T-helper 2 cell treated with Interferon-gamma antibody and Interleukin-4, amounts not matched to agents 5 μg/mL and 100 μg/mL, for 36 hours (primary cell): ENCODE data around the gene ALDOC.

Source experiments
- DNase-seq: peaks from one replicate; pipeline ENCODE4 v3.0.0; 2021; ENCODE audit warnings: low spot score
- H3K27ac Mint-ChIP-seq: one replicate; pipeline ENCODE4 v1.8.0; 2021; ENCODE audit warnings: mild to moderate bottlenecking, mixed read lengths
- H3K27me3 Mint-ChIP-seq: one replicate; pipeline ENCODE4 v1.8.0; 2021; ENCODE audit warnings: low read depth, mixed read lengths
- H3K36me3 Mint-ChIP-seq: one replicate; pipeline ENCODE4 v1.8.0; 2021; ENCODE audit warnings: low read depth, mixed read lengths
- H3K4me1 Mint-ChIP-seq: one replicate; pipeline ENCODE4 v1.8.0; 2021; ENCODE audit warnings: low read depth, mixed read lengths
- H3K4me3 Mint-ChIP-seq: one replicate; pipeline ENCODE4 v1.8.0; 2022; ENCODE audit warnings: mild to moderate bottlenecking, moderate library complexity, mixed read lengths
- H3K9me3 Mint-ChIP-seq: one replicate; pipeline ENCODE4 v1.8.0; 2021; ENCODE audit warnings: mixed read lengths

The ALDOC gene

DNA sequence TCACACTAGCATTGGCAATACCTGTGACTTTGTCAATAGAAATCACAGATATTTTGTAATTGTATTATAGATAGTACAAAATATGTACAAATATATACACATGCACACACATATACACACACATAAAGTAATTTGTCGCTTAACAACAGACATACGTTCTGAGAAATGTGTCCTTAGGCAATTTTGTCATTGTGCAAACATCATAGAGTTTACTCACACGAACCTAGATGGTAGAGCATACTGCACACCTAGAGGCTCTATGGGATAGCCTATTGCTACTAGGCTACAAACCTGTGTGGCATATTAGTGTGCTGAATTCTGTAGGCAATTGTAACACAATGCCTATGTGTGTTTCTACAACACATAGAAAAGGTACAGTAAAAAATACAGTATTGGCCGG lies 35.3 kb downstream of the ALDOC start:
- no peak overlapping the region for H3K27ac Mint-ChIP-seq
- H3K4me1 Mint-ChIP-seq = no peaks in the 10 kb centered on the region
- no peaks in the 10 kb centered on the region for H3K9me3 Mint-ChIP-seq
- DNase-seq = no peak
- H3K36me3 Mint-ChIP-seq = no peaks in the 10 kb centered on the region
- H3K4me3 Mint-ChIP-seq = no peak overlapping the region
- H3K27me3 Mint-ChIP-seq = no peaks in the 10 kb centered on the region

DNA sequence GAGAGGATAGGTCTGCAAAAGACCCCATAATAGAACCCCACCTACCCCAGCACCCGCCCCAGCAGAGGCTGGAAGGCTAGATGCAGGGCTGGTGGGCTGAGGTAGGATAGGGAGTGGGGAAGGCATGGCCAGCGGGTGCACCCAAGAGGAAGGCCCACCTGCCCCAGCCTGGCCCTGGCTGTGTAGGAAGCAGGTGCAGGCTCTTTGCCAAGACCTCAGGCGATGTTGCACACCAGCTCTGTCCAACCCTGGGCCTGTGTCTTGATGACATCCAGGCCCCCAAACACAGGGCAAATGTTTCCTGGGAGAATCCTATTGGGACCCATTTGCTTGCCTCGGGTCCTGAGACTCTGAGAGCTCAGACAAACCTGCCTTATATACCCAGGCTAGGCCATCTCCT lies 36.5 kb downstream of the ALDOC start:
- no peak for DNase-seq
- no peaks in the 10 kb centered on the region for H3K36me3 Mint-ChIP-seq
- H3K27me3 Mint-ChIP-seq = no peaks in the 10 kb centered on the region
- H3K27ac Mint-ChIP-seq = no peak overlapping the region
- H3K9me3 Mint-ChIP-seq = no peaks in the 10 kb centered on the region
- no peaks in the 10 kb centered on the region for H3K4me1 Mint-ChIP-seq
- H3K4me3 Mint-ChIP-seq = no peak overlapping the region

DNA sequence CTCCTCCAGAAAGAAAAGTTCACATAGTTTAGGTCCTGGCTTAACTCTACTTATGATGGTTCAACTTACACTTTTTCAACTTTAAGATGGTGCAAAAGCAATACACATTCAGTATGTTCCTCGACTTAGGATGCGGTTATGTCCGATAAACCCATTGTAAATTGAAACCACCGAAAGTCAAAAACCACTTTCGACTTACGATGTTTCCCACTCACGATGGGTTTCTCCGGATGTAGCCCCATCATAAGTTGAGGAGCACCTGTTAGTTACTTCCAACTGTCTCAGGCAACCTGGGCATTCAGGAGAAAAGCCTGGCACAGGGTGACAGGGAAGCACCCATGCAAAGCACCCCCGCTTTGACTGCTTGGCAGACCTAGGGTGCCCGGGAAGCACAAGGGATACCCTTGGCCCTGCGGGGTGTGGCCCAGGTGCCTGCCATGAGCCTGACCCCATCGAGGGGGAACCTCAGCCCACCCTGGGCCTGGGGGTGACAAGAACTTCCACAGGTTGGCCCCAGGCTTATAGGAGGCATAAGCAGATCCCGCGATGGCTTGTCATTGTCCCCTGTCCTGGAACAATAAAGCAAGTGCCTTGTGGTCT lies 38.3 kb downstream of the ALDOC start:
- Mint-ChIP-seq H3K9me3 (no peaks in the 10 kb centered on the region), H3K27me3 (no peaks in the 10 kb centered on the region), H3K4me3 (no peak overlapping the region), H3K27ac (no peak overlapping the region), H3K36me3 (no peaks in the 10 kb centered on the region), H3K4me1 (no peaks in the 10 kb centered on the region)
- no peak for DNase-seq

DNA sequence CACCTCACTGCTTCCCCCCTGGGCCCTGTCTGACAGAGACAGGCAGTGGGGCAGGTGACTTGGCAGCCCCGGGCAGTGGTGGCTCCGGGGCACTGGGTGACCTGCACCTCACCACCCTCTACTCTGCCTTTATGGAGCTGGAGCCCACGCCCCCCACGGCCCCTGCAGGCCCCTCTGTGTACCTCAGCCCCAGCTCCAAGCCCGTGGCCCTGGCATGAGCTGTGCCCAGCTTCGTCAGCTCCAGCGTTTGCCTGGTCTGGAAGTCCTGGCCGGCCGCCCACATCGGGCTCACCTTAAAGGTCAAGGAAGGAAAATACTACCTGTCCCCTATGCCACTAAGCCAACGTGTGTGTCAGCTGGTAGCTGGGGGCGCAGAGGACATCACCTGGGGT lies 39.5 kb downstream of the ALDOC start:
- H3K4me1 Mint-ChIP-seq = no peaks in the 10 kb centered on the region
- no peaks in the 10 kb centered on the region for H3K27me3 Mint-ChIP-seq
- H3K9me3 Mint-ChIP-seq = no peaks in the 10 kb centered on the region
- DNase-seq = no peak
- no peaks in the 10 kb centered on the region for H3K36me3 Mint-ChIP-seq
- no peak overlapping the region for H3K4me3 Mint-ChIP-seq
- H3K27ac Mint-ChIP-seq = no peak overlapping the region

DNA sequence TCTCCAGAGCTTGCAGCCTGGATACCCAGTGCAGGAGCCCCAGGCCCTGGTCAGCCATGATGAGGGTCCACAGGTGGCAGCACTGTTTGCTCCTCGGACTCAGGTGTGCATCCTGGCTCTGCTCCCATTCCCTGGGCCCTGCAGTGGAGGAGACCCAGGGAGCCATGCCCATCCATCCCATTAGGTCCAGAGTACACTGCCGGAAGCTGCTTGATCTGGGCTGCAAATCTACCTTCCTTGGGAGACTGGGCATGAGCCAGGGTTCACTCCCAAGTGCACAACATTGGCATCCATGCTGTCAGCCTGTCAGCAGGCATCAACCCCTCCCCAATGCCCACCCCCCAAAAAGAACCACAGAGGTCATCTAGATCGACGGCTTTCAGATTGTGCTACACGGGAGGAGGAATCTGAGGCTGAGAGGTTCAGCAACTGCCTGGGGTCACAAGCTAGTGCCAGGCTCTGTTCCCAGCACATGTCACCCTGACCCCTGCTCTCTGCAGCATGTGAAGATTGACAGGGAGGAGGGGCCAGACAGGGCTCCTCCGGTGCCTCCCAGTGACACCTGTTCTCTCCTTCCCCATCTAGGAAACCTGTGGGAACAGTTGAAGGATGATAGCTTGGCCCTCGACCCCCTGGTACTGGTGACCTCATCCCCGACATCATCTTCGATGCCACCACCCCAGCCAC lies 40.0 kb downstream of the ALDOC start:
- no peaks in the 10 kb centered on the region for H3K27me3 Mint-ChIP-seq
- H3K4me3 Mint-ChIP-seq = no peak overlapping the region
- no peak for DNase-seq
- H3K27ac Mint-ChIP-seq = no peak overlapping the region
- no peaks in the 10 kb centered on the region for H3K36me3 Mint-ChIP-seq
- H3K9me3 Mint-ChIP-seq = no peaks in the 10 kb centered on the region
- no peaks in the 10 kb centered on the region for H3K4me1 Mint-ChIP-seq

DNA sequence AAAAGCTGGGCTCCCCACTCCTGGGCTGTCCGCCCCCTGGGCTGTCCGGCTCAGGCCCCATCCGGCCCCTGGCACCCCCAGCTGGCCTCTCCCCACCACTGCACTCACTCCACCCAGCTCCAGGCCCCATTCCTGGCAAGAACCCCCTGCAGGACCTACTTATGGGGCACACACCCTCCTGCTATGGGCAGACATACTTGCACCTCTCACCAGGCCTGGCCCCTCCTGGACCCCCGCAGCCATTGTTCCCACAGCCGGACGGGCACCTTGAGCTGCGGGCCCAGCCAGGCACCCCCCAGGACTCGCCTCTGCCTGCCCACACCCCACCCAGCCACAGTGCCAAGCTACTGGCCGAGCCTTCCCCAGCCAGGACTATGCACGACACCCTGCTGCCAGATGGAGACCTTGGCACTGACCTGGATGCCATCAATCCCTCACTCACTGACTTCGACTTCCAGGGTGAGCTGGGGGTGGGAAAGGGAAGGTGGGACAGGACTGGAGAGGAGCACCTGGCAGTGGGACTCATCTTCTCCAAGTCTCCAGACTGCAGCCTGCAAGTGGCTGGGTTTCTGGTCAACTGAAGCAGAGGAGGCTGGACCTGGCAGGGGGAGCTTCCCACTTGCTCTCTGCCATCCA lies 41.8 kb downstream of the ALDOC start:
- Mint-ChIP-seq H3K4me1 (no peaks in the 10 kb centered on the region), H3K36me3 (no peaks in the 10 kb centered on the region), H3K27ac (no peak overlapping the region), H3K9me3 (no peaks in the 10 kb centered on the region), H3K4me3 (no peak overlapping the region), H3K27me3 (no peaks in the 10 kb centered on the region)
- no peak for DNase-seq

DNA sequence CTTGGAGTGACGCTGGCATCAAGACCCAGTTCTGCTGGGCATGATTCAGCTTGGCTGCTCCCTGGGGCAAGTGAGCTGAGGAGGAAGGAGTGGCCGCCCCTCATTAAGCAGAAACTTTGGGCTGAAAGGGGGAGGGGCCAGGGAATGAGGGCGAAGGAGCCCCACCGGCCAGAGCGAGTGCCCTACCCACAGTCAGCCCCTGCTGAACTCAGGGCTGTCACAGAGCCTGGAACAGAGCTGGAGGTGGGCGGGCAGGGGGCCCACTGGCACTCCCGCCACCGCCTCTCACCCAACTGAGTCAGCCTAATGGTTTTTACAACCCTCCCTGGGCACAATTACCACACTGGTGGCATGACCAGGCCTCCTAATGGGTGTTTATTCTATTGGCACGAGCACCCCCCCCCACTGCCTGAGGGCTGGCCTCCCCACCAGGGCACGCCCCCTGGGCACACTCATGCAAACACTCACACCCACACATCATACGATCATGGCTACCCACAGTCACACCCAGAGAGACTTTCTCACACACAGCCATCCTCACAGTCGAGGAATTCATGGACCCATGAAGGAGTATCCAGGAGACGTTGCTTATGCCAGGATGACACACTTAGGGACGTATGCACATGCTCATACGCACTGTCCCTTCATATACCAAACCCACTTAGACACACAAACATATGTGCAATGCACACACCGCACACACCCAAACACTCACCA lies 43.4 kb downstream of the ALDOC start:
- H3K9me3 Mint-ChIP-seq = no peaks in the 10 kb centered on the region
- H3K4me3 Mint-ChIP-seq = no peak overlapping the region
- H3K27ac Mint-ChIP-seq = no peak overlapping the region
- no peak for DNase-seq
- no peaks in the 10 kb centered on the region for H3K36me3 Mint-ChIP-seq
- no peaks in the 10 kb centered on the region for H3K4me1 Mint-ChIP-seq
- H3K27me3 Mint-ChIP-seq = peaks cover 2% of the 10 kb centered on the region

DNA sequence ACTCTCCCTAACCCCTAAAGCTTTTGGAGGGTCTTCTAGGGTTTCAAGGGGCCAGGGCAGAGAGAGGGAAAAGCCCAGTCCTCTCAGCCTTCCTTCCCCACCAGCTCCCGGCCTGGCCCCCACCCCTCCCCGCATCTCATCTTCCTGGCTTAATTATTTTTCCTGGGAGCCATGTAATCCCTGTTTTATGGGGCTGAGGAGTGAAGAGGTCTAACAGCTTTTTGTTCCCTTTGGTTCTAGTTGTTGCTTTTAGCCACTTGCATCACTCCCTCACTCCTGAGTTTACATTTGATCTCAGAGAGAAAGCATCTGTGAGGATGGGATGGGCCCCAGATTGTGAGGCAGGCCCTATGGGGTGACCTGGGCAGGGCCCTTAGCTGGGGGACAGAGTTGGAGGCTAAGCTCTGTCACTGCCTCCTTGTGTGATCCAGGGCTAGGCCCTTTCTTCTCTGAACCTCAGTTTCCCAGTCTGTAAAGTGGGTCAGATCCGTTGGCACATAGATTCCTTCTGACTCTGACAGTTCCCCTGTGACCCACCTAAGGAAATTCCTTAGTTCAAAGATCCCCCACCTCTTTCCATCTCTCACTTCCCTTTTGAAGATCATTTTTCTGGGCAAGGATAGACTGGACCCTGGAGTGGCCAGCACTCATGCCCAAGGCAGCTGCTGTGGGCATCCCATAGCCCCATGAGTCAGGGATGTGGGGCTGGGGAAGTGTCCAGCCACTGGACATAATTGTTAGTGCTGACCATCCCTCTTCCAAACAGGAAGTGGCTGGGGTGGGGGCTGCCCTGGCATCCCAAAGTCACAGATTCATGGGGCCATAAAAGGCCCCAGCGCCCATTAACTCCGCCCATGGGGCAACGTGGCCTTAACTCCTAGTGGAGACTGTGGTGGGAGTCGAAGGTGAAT lies 44.4 kb downstream of the ALDOC start:
- H3K27me3 Mint-ChIP-seq = peaks cover 2% of the 10 kb centered on the region
- no peaks in the 10 kb centered on the region for H3K36me3 Mint-ChIP-seq
- H3K9me3 Mint-ChIP-seq = no peaks in the 10 kb centered on the region
- no peak for DNase-seq
- no peaks in the 10 kb centered on the region for H3K4me1 Mint-ChIP-seq
- H3K27ac Mint-ChIP-seq = peak overlapping the region; percentile 39
- no peak overlapping the region for H3K4me3 Mint-ChIP-seq

DNA sequence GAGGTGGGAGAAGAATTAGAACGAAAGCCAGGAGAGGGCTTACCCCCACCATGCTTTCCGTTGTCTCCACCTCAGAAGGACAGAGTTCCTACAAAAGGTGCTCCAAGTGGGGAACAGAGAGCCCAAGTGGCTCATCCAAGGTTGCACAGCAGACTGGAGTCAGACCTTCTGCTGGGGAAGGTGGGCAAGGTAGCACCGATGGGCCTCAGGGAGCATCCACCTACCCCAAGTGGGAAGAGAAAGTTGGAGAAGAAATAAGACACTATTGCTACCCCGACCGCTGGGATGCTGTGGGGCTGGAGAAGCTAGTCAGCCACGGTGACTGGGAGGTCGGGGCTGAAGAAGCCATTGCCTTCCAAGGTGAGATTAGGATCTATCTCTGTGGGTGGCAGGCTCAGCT lies 45.8 kb downstream of the ALDOC start:
- H3K36me3 Mint-ChIP-seq = no peaks in the 10 kb centered on the region
- DNase-seq = no peak
- no peaks in the 10 kb centered on the region for H3K9me3 Mint-ChIP-seq
- H3K4me3 Mint-ChIP-seq = no peak overlapping the region
- no peak overlapping the region for H3K27ac Mint-ChIP-seq
- H3K4me1 Mint-ChIP-seq = no peaks in the 10 kb centered on the region
- peaks cover 2% of the 10 kb centered on the region for H3K27me3 Mint-ChIP-seq

DNA sequence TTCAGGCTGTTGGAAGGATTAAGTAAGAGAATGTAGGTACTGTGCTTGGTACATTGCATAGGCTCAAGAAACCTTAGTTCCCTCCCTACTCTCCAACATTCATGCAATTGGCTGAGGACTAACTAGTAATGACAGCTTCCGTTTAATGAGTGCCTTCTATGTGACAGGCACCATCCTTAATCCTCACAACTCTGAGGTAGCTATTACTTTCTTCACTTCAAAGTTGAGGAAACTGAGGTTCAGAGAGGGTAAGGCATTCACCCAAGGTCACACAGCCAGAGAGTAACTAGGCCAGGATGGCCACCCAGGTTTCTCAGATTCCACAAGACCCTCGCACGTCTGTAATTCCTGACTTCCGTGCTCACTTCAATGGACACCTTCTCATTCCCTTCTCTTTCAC lies 46.4 kb downstream of the ALDOC start:
- H3K4me3 Mint-ChIP-seq = no peak overlapping the region
- DNase-seq = no peak
- no peak overlapping the region for H3K27ac Mint-ChIP-seq

DNA sequence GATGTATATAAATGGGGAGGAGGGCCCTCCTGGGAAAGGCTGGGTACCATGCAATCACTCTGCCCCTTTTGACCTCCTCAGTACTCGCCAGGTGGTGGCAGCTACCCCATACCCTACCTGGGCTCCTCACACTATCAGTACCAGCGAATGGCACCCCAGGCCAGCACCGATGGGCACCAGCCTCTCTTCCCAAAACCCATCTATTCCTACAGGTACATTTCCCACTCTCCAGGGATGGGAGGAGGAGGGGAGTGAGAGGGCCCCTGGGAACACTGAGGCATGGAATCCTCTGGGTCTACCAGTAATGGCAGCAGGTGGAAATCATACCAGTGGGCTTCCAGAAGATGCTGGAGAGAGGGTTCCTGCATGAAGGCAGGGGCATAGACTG lies 47.7 kb downstream of the ALDOC start:
- no peak overlapping the region for H3K27ac Mint-ChIP-seq
- H3K36me3 Mint-ChIP-seq = no peaks in the 10 kb centered on the region
- H3K4me3 Mint-ChIP-seq = no peak overlapping the region
- peaks cover 2% of the 10 kb centered on the region for H3K27me3 Mint-ChIP-seq
- no peaks in the 10 kb centered on the region for H3K4me1 Mint-ChIP-seq
- DNase-seq = no peak
- no peaks in the 10 kb centered on the region for H3K9me3 Mint-ChIP-seq

More for the DNA sequence above, 46.4 kb downstream of the ALDOC start:
- no peaks in the 10 kb centered on the region for H3K4me1 Mint-ChIP-seq
- no peaks in the 10 kb centered on the region for H3K9me3 Mint-ChIP-seq
- peaks cover 2% of the 10 kb centered on the region for H3K27me3 Mint-ChIP-seq
- H3K36me3 Mint-ChIP-seq = no peaks in the 10 kb centered on the region

DNA sequence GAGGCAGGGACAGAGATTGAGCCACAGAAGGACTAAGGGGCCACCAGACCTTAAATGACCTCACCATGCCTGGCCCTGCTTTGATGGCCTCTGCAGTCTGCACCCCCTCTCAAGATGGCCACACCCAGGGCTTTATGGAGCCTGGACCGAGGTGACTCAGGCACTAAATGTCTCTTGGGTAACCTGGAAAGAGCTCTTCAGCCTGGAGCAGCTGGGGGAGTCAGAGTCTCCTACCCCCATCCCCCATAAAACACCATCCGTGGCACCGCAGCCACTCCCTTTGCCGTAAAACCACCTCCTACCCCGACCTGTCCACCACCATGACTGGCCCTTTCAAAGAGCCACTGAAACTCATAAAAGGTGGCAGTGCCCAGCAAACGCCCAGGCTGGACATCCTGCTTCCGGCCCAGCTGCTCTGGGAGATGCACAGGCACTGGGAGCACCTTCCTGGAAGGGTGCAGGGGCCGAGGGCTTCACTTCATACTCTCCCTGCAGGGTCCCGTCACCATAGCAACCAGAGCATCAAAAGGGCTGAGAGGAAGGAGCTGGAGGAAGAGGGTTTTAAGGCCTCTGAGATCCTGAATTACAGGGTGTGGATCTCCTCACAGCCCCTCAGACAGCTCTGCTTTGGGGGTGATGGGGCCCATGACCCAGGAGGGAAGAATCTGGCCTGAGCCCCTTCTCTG lies 48.2 kb downstream of the ALDOC start:
- no peak for DNase-seq
- Mint-ChIP-seq H3K36me3 (no peaks in the 10 kb centered on the region), H3K27me3 (peaks cover 2% of the 10 kb centered on the region), H3K4me3 (no peak overlapping the region), H3K4me1 (no peaks in the 10 kb centered on the region), H3K9me3 (no peaks in the 10 kb centered on the region), H3K27ac (no peak overlapping the region)

DNA sequence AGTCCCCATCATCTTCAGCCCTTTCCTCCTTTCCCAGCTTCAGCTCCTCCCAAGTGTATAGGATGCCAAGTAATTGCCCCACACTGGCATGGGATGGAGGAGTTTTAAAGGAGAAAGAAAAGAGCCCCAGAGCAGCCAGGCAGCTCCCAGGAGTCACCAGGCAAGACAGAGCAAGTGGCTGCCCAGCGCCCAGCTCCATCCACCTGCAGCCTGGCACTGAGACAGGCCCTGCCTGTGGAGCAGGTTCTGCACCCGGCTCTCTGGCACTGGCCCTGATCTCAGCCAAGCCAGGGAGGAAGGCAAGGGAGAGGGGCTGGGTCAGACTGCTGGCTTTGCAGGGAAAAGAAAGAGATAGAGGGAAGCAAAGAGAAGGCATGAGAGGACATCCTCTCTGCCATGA lies 48.8 kb downstream of the ALDOC start:
- H3K9me3 Mint-ChIP-seq = no peaks in the 10 kb centered on the region
- no peak for DNase-seq
- peaks cover 2% of the 10 kb centered on the region for H3K27me3 Mint-ChIP-seq
- no peaks in the 10 kb centered on the region for H3K36me3 Mint-ChIP-seq
- no peak overlapping the region for H3K4me3 Mint-ChIP-seq
- no peaks in the 10 kb centered on the region for H3K4me1 Mint-ChIP-seq
- H3K27ac Mint-ChIP-seq = no peak overlapping the region
